AG04449 (cell line): ENCODE measurements around the gene NRIP1.
A peak's percentile ranks its signal among the peaks of the same experiment; 100 is the strongest.

Experiments
- CTCF ChIA-PET: fragments of 350-600 bp; formaldehyde crosslinking; extraction: SDS; loops from one replicate; lab custom pipeline; 2021; ENCODE audit warnings: antibody characterized with exemption; lab: Yijun Ruan, JAX
- POLR2A ChIA-PET: fragments of 400-600, 350-600 bp; formaldehyde crosslinking; extraction: SDS; loops from one replicate; lab custom pipeline; 2020; ENCODE audit warnings: antibody characterized with exemption, inconsistent platforms; lab: Yijun Ruan, JAX
- DNase-seq: peaks from one replicate; pipeline ENCODE4 v3.0.0-alpha.2; 2010; ENCODE audit warnings: low read depth, low spot score
- H3K4me3 ChIP-seq: 2 replicates; pipeline ENCODE4 v1.5.1; 2011; ENCODE audit warnings: low read depth, mild to moderate bottlenecking, control low read depth, low read length
- CTCF ChIP-seq: IDR thresholded peaks from one replicate; pipeline ENCODE4 v1.5.1; 2011; ENCODE audit warnings: mild to moderate bottlenecking, moderate library complexity, low read length, control low read depth, inconsistent platforms; ENCODE audit not compliant: insufficient read depth; ENCODE audit errors: missing control alignments

The NRIP1 gene

DNA sequence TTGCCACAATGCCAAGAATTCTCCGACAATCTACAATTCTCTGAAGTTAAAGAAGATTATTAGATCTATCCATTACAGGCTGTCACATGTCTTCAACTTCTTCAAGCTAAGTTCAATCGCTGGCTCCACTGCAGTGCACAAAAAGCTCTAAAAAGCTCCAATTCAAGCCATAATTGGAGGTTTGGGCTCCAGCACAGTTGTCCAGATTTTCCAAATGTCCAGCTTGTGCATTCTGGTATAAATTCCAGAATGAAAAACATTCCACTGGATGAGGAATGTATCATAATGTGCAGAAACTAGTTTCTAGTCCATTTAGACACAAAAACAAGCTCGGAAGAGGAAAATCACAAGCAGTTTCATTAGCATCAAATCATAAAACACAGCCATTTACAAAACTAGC lies 138.6 kb downstream of the NRIP1 start:
- no peak for TF ChIP-seq CTCF
- ChIA-PET CTCF (interaction anchor here (1.1 to 2.0 kb wide), 4 partner anchors 17 to 557 kb away, joined by 3 to 5 read pairs (median 4); no protein-coding TSS in a partner anchor), POLR2A (interaction anchor here (1.2 kb wide), 1 partner anchor 9 kb away, joined by 5 read pairs; no protein-coding TSS in a partner anchor)
- no peak overlapping the region for H3K4me3 ChIP-seq
- DNase-seq = no peak

DNA sequence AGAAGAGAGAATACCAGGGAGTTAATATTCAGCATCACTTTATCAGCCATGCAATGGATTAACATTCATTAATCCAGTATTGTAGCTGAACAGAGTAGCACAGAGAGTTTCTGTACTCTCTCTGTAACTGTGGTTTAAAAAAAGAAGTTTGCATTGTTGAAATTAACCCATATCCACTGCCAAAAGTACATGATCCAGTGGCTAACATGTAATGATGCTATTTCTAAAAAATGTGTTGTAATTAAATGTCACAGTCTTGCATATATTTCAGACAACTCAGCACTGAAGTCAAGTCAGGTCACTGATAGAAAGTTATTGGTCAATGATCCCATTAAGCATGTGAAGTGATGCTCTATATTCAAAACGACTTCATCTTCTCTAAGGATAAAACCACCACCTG lies 141.3 kb downstream of the NRIP1 start:
- no peak for TF ChIP-seq CTCF
- no peak overlapping the region for H3K4me3 ChIP-seq
- ChIA-PET CTCF (no interaction called here), POLR2A (interaction anchor here (0.6 kb wide), 1 partner anchor 42 kb away, joined by 3 read pairs; no protein-coding TSS in a partner anchor)
- DNase-seq = peak; percentile 26

- CTCF ChIA-PET = no interaction called here
- H3K4me3 ChIP-seq = no peak overlapping the region
- TF ChIP-seq CTCF = no peak
- DNase-seq = no peak
- POLR2A ChIA-PET = interaction anchor here (0.6 kb wide), 1 partner anchor 41 kb away, joined by 3 read pairs; no protein-coding TSS in a partner anchor
Observed at GRCh38 chr21:14922980-14923379, 141.8 kb downstream of the NRIP1 start.

DNA sequence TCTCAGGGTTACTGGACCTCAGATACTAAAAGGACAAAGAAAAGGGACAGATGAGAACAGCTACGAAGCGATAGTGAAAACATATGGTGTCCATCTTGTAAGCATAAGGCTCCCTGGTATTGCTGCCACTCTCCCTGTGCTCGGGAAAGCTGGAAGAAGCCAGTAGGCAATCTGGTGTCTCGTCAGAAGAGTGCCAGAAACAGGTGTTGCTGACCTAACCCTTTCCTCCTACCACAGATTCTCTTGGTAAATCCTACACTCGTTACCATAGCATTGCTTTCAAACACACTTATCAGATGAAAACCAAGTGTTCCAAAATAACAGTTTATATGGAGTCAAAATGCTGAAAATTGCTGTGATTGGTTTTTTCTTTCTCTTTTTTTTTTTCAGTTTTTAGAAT lies 146.3 kb downstream of the NRIP1 start:
- no peak for DNase-seq
- ChIA-PET CTCF (no interaction called here), POLR2A (no interaction called here)
- no peak overlapping the region for H3K4me3 ChIP-seq
- TF ChIP-seq CTCF = no peak

GRCh38 chr21:14917762-14918161 lies 147.0 kb downstream of the NRIP1 start:
- no peak for DNase-seq
- TF ChIP-seq CTCF = no peak
- POLR2A ChIA-PET = interaction anchor here (0.8 kb wide), 1 partner anchor 9 kb away, joined by 5 read pairs; no protein-coding TSS in a partner anchor
- no peak overlapping the region for H3K4me3 ChIP-seq
- CTCF ChIA-PET = no interaction called here

DNA sequence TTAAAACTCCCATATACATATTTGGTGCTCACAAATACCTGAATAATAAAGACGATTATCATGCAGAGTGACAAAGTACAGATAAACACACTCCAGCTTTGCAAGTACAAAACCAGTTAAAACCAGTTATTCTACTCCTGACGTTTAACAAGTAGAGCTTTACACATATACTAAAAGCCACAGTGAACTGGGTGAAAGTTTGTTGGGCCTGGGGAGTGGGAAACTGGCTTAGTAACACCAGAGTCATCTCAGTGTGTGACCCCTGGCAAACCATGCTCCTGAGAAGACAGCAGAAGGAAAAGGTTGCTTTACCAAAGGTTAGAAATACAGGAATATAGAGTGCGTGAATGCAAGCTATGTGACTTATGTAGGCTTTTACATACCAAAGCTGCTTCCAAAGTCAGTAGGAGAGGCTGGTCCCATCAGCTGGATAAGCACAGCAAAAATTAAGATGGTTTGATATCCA lies 148.1 kb downstream of the NRIP1 start:
- POLR2A ChIA-PET = interaction anchor here (0.6 to 0.8 kb wide), 3 partner anchors 10 to 859 kb away, joined by 3 to 5 read pairs (median 3); no protein-coding TSS in a partner anchor

More for the DNA sequence above, 148.1 kb downstream of the NRIP1 start:
- no peak overlapping the region for H3K4me3 ChIP-seq
- peak; percentile 58 for DNase-seq
- CTCF ChIA-PET = interaction anchor here (1.5 kb wide), 1 partner anchor 36 kb away, joined by 4 read pairs; no protein-coding TSS in a partner anchor
- TF ChIP-seq CTCF = no peak
